Activated gamma-delta T cell treated with Interleukin-2 at 50 U/mL for 16 hours (primary cell): Measurements from ENCODE around the gene VTN.

Source experiments
- DNase-seq: peaks from one replicate; pipeline ENCODE4 v3.0.0-alpha.2; 2020

Gene VTN

GRCh38 chr17:28368306-28368831, 1.7 kb downstream of the VTN start:
- DNase-seq, result no peak

GRCh38 chr17:28367641-28368305, 2.3 kb downstream of the VTN start:
- DNase-seq, result no peak

- DNase-seq, result no peak
Measured at GRCh38 chr17:28366605-28367004, 3.5 kb downstream of the VTN start.

- DNase-seq, result no peak
Measured at GRCh38 chr17:28365487-28365886, 4.6 kb downstream of the VTN start.

GRCh38 chr17:28364665-28365363, 5.3 kb downstream of the VTN start, which contains the start of gene SEBOX:
Gene SEBOX (minus strand): TSS chr17:28365199. CDS start chr17:28365151, 48 bp downstream.
- no peak for DNase-seq

- DNase-seq, result no peak
Measured at GRCh38 chr17:28363776-28364650, 6.1 kb downstream of the VTN start.

- DNase-seq, result no peak
Measured at GRCh38 chr17:28363186-28363585, 6.9 kb downstream of the VTN start.

GRCh38 chr17:28357901-28358197, 12.3 kb downstream of the VTN start:
- DNase-seq, result no peak

GRCh38 chr17:28357061-28357900, 12.8 kb downstream of the VTN start, which contains the start of gene POLDIP2:
Gene POLDIP2 (minus strand): TSS chr17:28357527. CDS start chr17:28357448, 79 bp downstream.
- DNase-seq, result peak; percentile 95

GRCh38 chr17:28350271-28350670, 19.8 kb downstream of the VTN start:
- no peak for DNase-seq

- no peak for DNase-seq
Measured at GRCh38 chr17:28348979-28349378, 21.1 kb downstream of the VTN start.

GRCh38 chr17:28347261-28347891, 22.7 kb downstream of the VTN start:
- DNase-seq, result no peak

GRCh38 chr17:28346746-28347246, 23.3 kb downstream of the VTN start:
- DNase-seq, result no peak

- no peak for DNase-seq
Measured at GRCh38 chr17:28346199-28346580, 23.9 kb downstream of the VTN start.

- no peak for DNase-seq
Measured at GRCh38 chr17:28345419-28346198, 24.5 kb downstream of the VTN start.

GRCh38 chr17:28344435-28344901, 25.6 kb downstream of the VTN start:
- no peak for DNase-seq

GRCh38 chr17:28344011-28344410, 26.1 kb downstream of the VTN start:
- DNase-seq, result no peak

GRCh38 chr17:28343491-28343932, 26.6 kb downstream of the VTN start:
- no peak for DNase-seq

- no peak for DNase-seq
Measured at GRCh38 chr17:28342313-28342712, 27.8 kb downstream of the VTN start.

- DNase-seq, result no peak
Measured at GRCh38 chr17:28341516-28341915, 28.6 kb downstream of the VTN start.

GRCh38 chr17:28340374-28340773, 29.7 kb downstream of the VTN start:
- no peak for DNase-seq
